ENCODE measurements around the gene WNT11. TPM values are rescaled to one million over a fixed set of nuclear protein-coding genes. Genes with fewer than 3 reads are reported as not detected.

The WNT11 gene
- total RNA-seq, 1 experiment from 2014 or later: not detected

GRCh38 chr11:76164861-76165751 is 41.2 kb downstream of the WNT11 start:
- Histone ChIP-seq H2BK120ac (ENCODE audit: low read depth, low read length, poor library complexity, severe bottlenecking) (no peak overlapping the region), H3T11ph (ENCODE audit: low read length) (no peak overlapping the region), H4K8ac (replicated peaks; ENCODE audit: insufficient read length, low read depth, low read length) (no peak overlapping the region), H3K79me1 (ENCODE audit: insufficient read depth, low read depth, low read length, poor library complexity, severe bottlenecking) (no peaks in the 10 kb centered on the region), H2BK5ac (ENCODE audit: insufficient read length, low read length) (no peak overlapping the region), H3K4me2 (ENCODE audit: insufficient read depth, insufficient read length, low read length) (no peak overlapping the region), H3K14ac (ENCODE audit: insufficient read depth, low read length) (no peak overlapping the region; the same call in 1 of the 2 replicates), H3K4ac (ENCODE audit: low read depth, low read length) (no peak overlapping the region), H3K4me1 (ENCODE audit: insufficient read depth, low read length) (0 out of 2 replicates have a peak, but pooled peaks cover 2% of the 10 kb centered on the region), H3K9ac (ENCODE audit: extremely low read depth, insufficient read length, low read length) (no peak overlapping the region), H2AFZ (ENCODE audit: low read length) (no peak overlapping the region), H3K23me2 (ENCODE audit: insufficient read length, low read depth, low read length, poor library complexity, severe bottlenecking) (no peaks in the 10 kb centered on the region), H4K5ac (ENCODE audit: insufficient read length, low read depth, low read length) (no peak overlapping the region), H2BK20ac (ENCODE audit: low read depth, low read length, poor library complexity, severe bottlenecking) (no peak overlapping the region), H3K27me3 (ENCODE audit: insufficient read depth, low read length) (no peaks in the 10 kb centered on the region; the same call in 1 of the 2 replicates), H3K9me3 (ENCODE audit: control insufficient read depth, low read depth, low read length) (no peaks in the 10 kb centered on the region), H3K79me2 (ENCODE audit: insufficient read depth, low read length) (no peaks in the 10 kb centered on the region), H3K27ac (ENCODE audit: insufficient read length, low read depth, low read length) (no peak overlapping the region), H4K91ac (ENCODE audit: insufficient read length, low read depth, low read length) (no peak overlapping the region), H2BK12ac (ENCODE audit: insufficient read length, low read depth, low read length) (no peak overlapping the region), H3K56ac (ENCODE audit: insufficient read length, low read depth, low read length) (no peak overlapping the region), H2AK5ac (ENCODE audit: insufficient read length, low read length) (no peak overlapping the region), H3K18ac (ENCODE audit: insufficient read length, low read depth, low read length) (no peak overlapping the region), H3K23ac (ENCODE audit: insufficient read length, low read depth, low read length) (no peak overlapping the region), H4K20me1 (ENCODE audit: control insufficient read depth, insufficient read depth, insufficient read length) (no peaks in the 10 kb centered on the region), H2BK15ac (ENCODE audit: low read depth, low read length) (no peak overlapping the region)
- H3K27me3 Mint-ChIP-seq (ENCODE audit: low read depth): peaks cover 67% of the 10 kb centered on the region
- WGBS (ENCODE audit: extremely low coverage, insufficient read length, low lambda C conversion rate): no CpG with 5 or more reads among the region's 50 CpGs
- DNase-seq: no peak
- H3K4me3 Mint-ChIP-seq: no peak overlapping the region
- H3K36me3 Mint-ChIP-seq (ENCODE audit: insufficient read depth in 1 of 3, low read depth in 3 of 3): no peaks in the 10 kb centered on the region
- no peaks in the 10 kb centered on the region; a peak in 1 of 5 replicates for H3K9me3 Mint-ChIP-seq
- TF ChIP-seq CTCF (conservative IDR thresholded peaks at IDR 0.05): no peak
- no peak overlapping the region for H3K27ac Mint-ChIP-seq
- H3K4me1 Mint-ChIP-seq: no peaks in the 10 kb centered on the region
